NCI-H2029 treated with DMSO at 0.1 percent for 48 hours (cell line): Measurements from ENCODE around the gene KLF13.

Experiments
- DNase-seq: peaks from one replicate; lab custom pipeline; 2025; lab: John Stamatoyannopoulos, UW

Gene KLF13

GRCh38 chr15:31365032-31365654 lies 38.5 kb downstream of the KLF13 start:
- DNase-seq, result no peak

- no peak for DNase-seq
Observed at GRCh38 chr15:31365655-31366127, 39.1 kb downstream of the KLF13 start.

GRCh38 chr15:31366169-31366734 lies 39.6 kb downstream of the KLF13 start:
- no peak for DNase-seq

GRCh38 chr15:31367021-31367729 lies 40.5 kb downstream of the KLF13 start:
- no peak for DNase-seq

GRCh38 chr15:31367730-31368344 lies 41.2 kb downstream of the KLF13 start:
- DNase-seq, result no peak

GRCh38 chr15:31369727-31370126 lies 43.1 kb downstream of the KLF13 start:
- DNase-seq, result no peak

GRCh38 chr15:31371520-31372240 lies 45.0 kb downstream of the KLF13 start:
- no peak for DNase-seq

- DNase-seq, result no peak
Observed at GRCh38 chr15:31372635-31373091, 46.0 kb downstream of the KLF13 start.

GRCh38 chr15:31373096-31373865 lies 46.6 kb downstream of the KLF13 start:
- no peak for DNase-seq

GRCh38 chr15:31373970-31374369 lies 47.3 kb downstream of the KLF13 start:
- no peak for DNase-seq

GRCh38 chr15:31374489-31374888 lies 47.9 kb downstream of the KLF13 start:
- DNase-seq, result no peak

GRCh38 chr15:31374986-31375385 lies 48.4 kb downstream of the KLF13 start:
- no peak for DNase-seq

- DNase-seq, result no peak
Observed at GRCh38 chr15:31375772-31376171, 49.1 kb downstream of the KLF13 start.

GRCh38 chr15:31376511-31376910 lies 49.9 kb downstream of the KLF13 start:
- no peak for DNase-seq

- no peak for DNase-seq
Observed at GRCh38 chr15:31377030-31377429, 50.4 kb downstream of the KLF13 start.

- DNase-seq, result no peak
Observed at GRCh38 chr15:31378363-31378903, 51.8 kb downstream of the KLF13 start.

- DNase-seq, result no peak
Observed at GRCh38 chr15:31379042-31379441, 52.4 kb downstream of the KLF13 start.

GRCh38 chr15:31379577-31379976 lies 52.9 kb downstream of the KLF13 start:
- DNase-seq, result no peak

GRCh38 chr15:31381801-31382712 lies 55.4 kb downstream of the KLF13 start:
- no peak for DNase-seq

GRCh38 chr15:31382713-31383045 lies 56.0 kb downstream of the KLF13 start:
- no peak for DNase-seq
